HG02840 (cell line): ENCODE results near the gene RNF225.
"Not testable (repeated sequence)": the region's sequence is repeated elsewhere in the genome, so short reads cannot be mapped to it uniquely, and the experiment has no call there.

Experiments
- ATAC-seq: cut with Tn5 transposase; IDR thresholded peaks from one replicate; pipeline ENCODE4 v1.9.1; 2021; ENCODE audit warnings: mild to moderate bottlenecking, moderate library complexity, moderate number of reproducible peaks; ENCODE audit not compliant: unreplicated experiment, low FRiP score

RNF225 gene

GRCh38 chr19:58395220-58395978, at the start of gene RNF225:
RNF225 (plus strand) TSS chr19:58395656; CDS start chr19:58396090, 434 bp downstream.
- no peak for ATAC-seq

GRCh38 chr19:58346961-58347929, 48.2 kb upstream of the RNF225 start:
- peak; percentile 64 for ATAC-seq

- ATAC-seq, result not testable (repeated sequence)
Measured at GRCh38 chr19:58348080-58348479, 47.4 kb upstream of the RNF225 start.

GRCh38 chr19:58349590-58349989, 45.9 kb upstream of the RNF225 start:
- ATAC-seq, result no peak

GRCh38 chr19:58350001-58350861, 45.2 kb upstream of the RNF225 start:
- ATAC-seq, result no peak

- ATAC-seq, result no peak
Measured at GRCh38 chr19:58350871-58351557, 44.4 kb upstream of the RNF225 start.

GRCh38 chr19:58351558-58351878, 43.9 kb upstream of the RNF225 start:
- ATAC-seq, result no peak

GRCh38 chr19:58351990-58352755, 43.3 kb upstream of the RNF225 start:
- ATAC-seq, result no peak

GRCh38 chr19:58352760-58353671, 42.4 kb upstream of the RNF225 start, which contains the start of gene A1BG:
A1BG (minus strand) TSS chr19:58353492; CDS start chr19:58353437, 55 bp downstream.
- ATAC-seq, result no peak

GRCh38 chr19:58353717-58354477, 41.6 kb upstream of the RNF225 start:
- no peak for ATAC-seq

- no peak for ATAC-seq
Measured at GRCh38 chr19:58354478-58355030, 40.9 kb upstream of the RNF225 start.

GRCh38 chr19:58355215-58355796, 40.1 kb upstream of the RNF225 start:
- no peak for ATAC-seq

GRCh38 chr19:58355908-58356765, 39.3 kb upstream of the RNF225 start:
- no peak for ATAC-seq

GRCh38 chr19:58356766-58357480, 38.5 kb upstream of the RNF225 start:
- no peak for ATAC-seq

- no peak for ATAC-seq
Measured at GRCh38 chr19:58357481-58358145, 37.8 kb upstream of the RNF225 start.
